Fibroblast of lung (primary cell): ENCODE data around the gene AKAP13.

Experiments used
- CTCF ChIP-seq, 2 donors: IDR thresholded peaks in 1 of 2; conservative IDR thresholded peaks in 1 of 2; 1 replicate in 1 of 2; 2 replicates in 1 of 2; pipeline ENCODE4 v1.5.1; 2011 to 2012; ENCODE audit warnings: low read length in 2 of 2, control low read depth in 1 of 2, inconsistent platforms in 1 of 2, low read depth in 1 of 2, mild to moderate bottlenecking in 1 of 2
- EZH2 ChIP-seq: IDR thresholded peaks from 2 replicates; pipeline ENCODE4 v1.5.1; 2012; ENCODE audit warnings: low read length, control low read depth, mild to moderate bottlenecking; ENCODE audit errors: missing control alignments

GRCh38 chr15:85362436-85363081 is 17.8 kb upstream of the AKAP13 start:
- TF ChIP-seq CTCF (conservative IDR thresholded peaks at IDR 0.05 in 1 of 2, IDR thresholded peaks at IDR 0.05 in 1 of 2; ENCODE audit: low read depth in 1 of 2, low read length in 2 of 2) (no peak), EZH2 (no peak)
